ENCODE results near the gene SHC2. TPM values are rescaled to one million over a fixed set of nuclear protein-coding genes. Genes with fewer than 3 reads are reported as not detected.

SHC2 gene
- total and polyA plus RNA-seq, 2 of the 13 experiments (the other 11 are each of a cell fraction or from before 2014, with no cell fraction given) = 9.0 to 18.3 TPM

GRCh38 chr19:494171-495080 lies 33.6 kb upstream of the SHC2 start (continued):
- TF ChIP-seq CREB3 (CRISPR knock-in tag; IDR thresholded peaks at IDR 0.05) (no peak), ZBTB4 (CRISPR knock-in tag; IDR thresholded peaks at IDR 0.05; ENCODE audit: borderline replicate concordance) (no peak), KAT8 (CRISPR knock-in tag; IDR thresholded peaks at IDR 0.05) (peak; percentile 65), FOSL1 (CRISPR knock-in tag; IDR thresholded peaks at IDR 0.05; ENCODE audit: borderline replicate concordance) (no peak), NFIB (CRISPR knock-in tag; IDR thresholded peaks at IDR 0.05; ENCODE audit: borderline replicate concordance) (no peak), POLR2G (IDR thresholded peaks at IDR 0.05; ENCODE audit: low read depth, low read length) (no peak), RXRA (CRISPR knock-in tag; IDR thresholded peaks at IDR 0.05) (peak; percentile 49; the same call in 1 of the 2 replicates), MED1 (CRISPR knock-in tag; IDR thresholded peaks at IDR 0.05) (no peak), GPN1 (CRISPR knock-in tag; IDR thresholded peaks at IDR 0.05; ENCODE audit: borderline replicate concordance) (no peak), ZFP1 (CRISPR knock-in tag; IDR thresholded peaks at IDR 0.05) (no peak), BHLHE40 (IDR thresholded peaks at IDR 0.05; ENCODE audit: low read length) (no peak), ZNF703 (CRISPR knock-in tag; IDR thresholded peaks at IDR 0.05; ENCODE audit: borderline replicate concordance) (no peak), ZBTB25 (CRISPR knock-in tag; IDR thresholded peaks at IDR 0.05) (0 out of 2 replicates have a peak, but pooled peaks have one; percentile 46), BATF2 (CRISPR knock-in tag; IDR thresholded peaks at IDR 0.05) (no peak), YY1 (IDR thresholded peaks at IDR 0.05; ENCODE audit: insufficient read depth, insufficient replicate concordance, low read depth, low read length) (peak; percentile 23), ZNF670 (CRISPR knock-in tag; IDR thresholded peaks at IDR 0.05; ENCODE audit: borderline replicate concordance) (no peak), CENPT (CRISPR knock-in tag; IDR thresholded peaks at IDR 0.05; ENCODE audit: low read depth) (no peak)
